G401.6 (cell line): ENCODE data around the gene FSTL4.

Experiments used
- FAIRE-seq: peaks from 2 replicates; lab custom pipeline; 2012; peaks lifted over from hg19 to GRCh38; lab: Jason Lieb, UNC

Gene FSTL4

GRCh38 chr5:133240425-133241091 lies 371.8 kb downstream of the FSTL4 start:
- no peak for FAIRE-seq

- no peak for FAIRE-seq
Measured at GRCh38 chr5:133238426-133239205, 373.7 kb downstream of the FSTL4 start.

- no peak for FAIRE-seq
Measured at GRCh38 chr5:133236976-133237375, 375.4 kb downstream of the FSTL4 start.

- no peak for FAIRE-seq
Measured at GRCh38 chr5:133236541-133236951, 375.8 kb downstream of the FSTL4 start.

GRCh38 chr5:133235696-133236426 lies 376.5 kb downstream of the FSTL4 start:
- FAIRE-seq, result no peak

- FAIRE-seq, result no peak
Measured at GRCh38 chr5:133234911-133235310, 377.4 kb downstream of the FSTL4 start.

- no peak for FAIRE-seq
Measured at GRCh38 chr5:133234273-133234672, 378.1 kb downstream of the FSTL4 start.

GRCh38 chr5:133233616-133234015 lies 378.7 kb downstream of the FSTL4 start:
- no peak for FAIRE-seq

GRCh38 chr5:133232911-133233310 lies 379.4 kb downstream of the FSTL4 start:
- FAIRE-seq, result no peak

- no peak for FAIRE-seq
Measured at GRCh38 chr5:133232435-133232834, 379.9 kb downstream of the FSTL4 start.

GRCh38 chr5:133232011-133232410 lies 380.3 kb downstream of the FSTL4 start:
- FAIRE-seq, result no peak

GRCh38 chr5:133230823-133231578 lies 381.3 kb downstream of the FSTL4 start:
- no peak for FAIRE-seq

GRCh38 chr5:133229931-133230664 lies 382.2 kb downstream of the FSTL4 start:
- no peak for FAIRE-seq

- no peak for FAIRE-seq
Measured at GRCh38 chr5:133228316-133228715, 384.0 kb downstream of the FSTL4 start.

GRCh38 chr5:133227897-133228296 lies 384.4 kb downstream of the FSTL4 start:
- FAIRE-seq, result no peak

- FAIRE-seq, result no peak
Measured at GRCh38 chr5:133227082-133227481, 385.3 kb downstream of the FSTL4 start.

GRCh38 chr5:133226186-133226585 lies 386.2 kb downstream of the FSTL4 start:
- FAIRE-seq, result no peak

GRCh38 chr5:133225671-133226152 lies 386.6 kb downstream of the FSTL4 start:
- FAIRE-seq, result no peak

GRCh38 chr5:133222979-133223378 lies 389.4 kb downstream of the FSTL4 start:
- FAIRE-seq, result no peak

GRCh38 chr5:133222521-133222920 lies 389.8 kb downstream of the FSTL4 start:
- FAIRE-seq, result no peak

GRCh38 chr5:133222040-133222439 lies 390.3 kb downstream of the FSTL4 start:
- FAIRE-seq, result no peak
